AG09319 (cell line): ENCODE results near the gene TXNRD3.
"Not testable (repeated sequence)": the region's sequence is repeated elsewhere in the genome, so short reads cannot be mapped to it uniquely, and the experiment has no call there.

Source experiments
- DNase-seq: peaks from one replicate; pipeline ENCODE4 v3.0.0-alpha.2; 2010; ENCODE audit warnings: low read depth; ENCODE audit errors: extremely low read depth
- CTCF ChIP-seq: IDR thresholded peaks from 2 replicates; pipeline ENCODE4 v1.5.1; 2011; ENCODE audit warnings: low read depth, mild to moderate bottlenecking, inconsistent platforms, low read length, moderate library complexity

Gene TXNRD3

GRCh38 chr3:126609909-126610308 is 45.0 kb downstream of the TXNRD3 start:
- TF ChIP-seq CTCF: no peak
- no peak for DNase-seq

GRCh38 chr3:126607214-126607908 is 47.6 kb downstream of the TXNRD3 start:
- no peak for DNase-seq
- TF ChIP-seq CTCF: no peak

GRCh38 chr3:126606001-126606400 is 48.9 kb downstream of the TXNRD3 start:
- DNase-seq: no peak
- TF ChIP-seq CTCF: no peak

GRCh38 chr3:126604691-126605090 is 50.2 kb downstream of the TXNRD3 start:
- TF ChIP-seq CTCF: no peak
- no peak for DNase-seq

GRCh38 chr3:126599101-126599500 is 55.8 kb downstream of the TXNRD3 start:
- TF ChIP-seq CTCF: no peak
- DNase-seq: no peak

GRCh38 chr3:126595479-126595878 is 59.4 kb downstream of the TXNRD3 start:
- not testable (repeated sequence) for DNase-seq

- DNase-seq: not testable (repeated sequence)
Measured at GRCh38 chr3:126591515-126591914, 63.4 kb downstream of the TXNRD3 start.

GRCh38 chr3:126582311-126582710 is 72.6 kb downstream of the TXNRD3 start:
- no peak for DNase-seq
- TF ChIP-seq CTCF: no peak
